ENCODE results near the gene CIB2. TPM values are rescaled to one million over a fixed set of nuclear protein-coding genes. Genes with fewer than 3 reads are reported as not detected.

Gene CIB2
- polyA plus RNA-seq, 1 donor: 15.6 TPM

DNA sequence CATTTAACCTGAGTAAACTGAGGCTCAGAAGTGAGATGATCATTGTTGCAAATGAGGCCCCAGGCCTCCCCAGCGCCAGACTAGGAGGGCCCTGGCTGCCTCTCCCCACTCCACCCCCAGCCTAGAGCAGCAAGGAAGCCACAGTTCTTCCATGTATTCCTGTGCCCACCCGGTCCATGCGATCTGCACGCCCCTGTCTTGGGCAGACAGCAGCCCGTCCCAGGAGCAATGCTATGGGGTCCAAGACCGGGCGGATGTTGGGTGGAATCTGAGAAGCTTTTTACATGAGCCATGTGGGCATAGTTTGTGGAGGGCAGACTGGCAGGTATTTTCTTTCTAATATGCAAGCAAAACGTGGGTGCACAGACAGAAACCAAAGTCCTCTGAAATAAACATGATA is 23.8 kb downstream of the CIB2 start:
- DNase-seq (ENCODE audit: low read depth): no peak

- no peak for DNase-seq (ENCODE audit: low read depth)
Measured at GRCh38 chr15:78105476-78106241, 25.6 kb downstream of the CIB2 start.

DNA sequence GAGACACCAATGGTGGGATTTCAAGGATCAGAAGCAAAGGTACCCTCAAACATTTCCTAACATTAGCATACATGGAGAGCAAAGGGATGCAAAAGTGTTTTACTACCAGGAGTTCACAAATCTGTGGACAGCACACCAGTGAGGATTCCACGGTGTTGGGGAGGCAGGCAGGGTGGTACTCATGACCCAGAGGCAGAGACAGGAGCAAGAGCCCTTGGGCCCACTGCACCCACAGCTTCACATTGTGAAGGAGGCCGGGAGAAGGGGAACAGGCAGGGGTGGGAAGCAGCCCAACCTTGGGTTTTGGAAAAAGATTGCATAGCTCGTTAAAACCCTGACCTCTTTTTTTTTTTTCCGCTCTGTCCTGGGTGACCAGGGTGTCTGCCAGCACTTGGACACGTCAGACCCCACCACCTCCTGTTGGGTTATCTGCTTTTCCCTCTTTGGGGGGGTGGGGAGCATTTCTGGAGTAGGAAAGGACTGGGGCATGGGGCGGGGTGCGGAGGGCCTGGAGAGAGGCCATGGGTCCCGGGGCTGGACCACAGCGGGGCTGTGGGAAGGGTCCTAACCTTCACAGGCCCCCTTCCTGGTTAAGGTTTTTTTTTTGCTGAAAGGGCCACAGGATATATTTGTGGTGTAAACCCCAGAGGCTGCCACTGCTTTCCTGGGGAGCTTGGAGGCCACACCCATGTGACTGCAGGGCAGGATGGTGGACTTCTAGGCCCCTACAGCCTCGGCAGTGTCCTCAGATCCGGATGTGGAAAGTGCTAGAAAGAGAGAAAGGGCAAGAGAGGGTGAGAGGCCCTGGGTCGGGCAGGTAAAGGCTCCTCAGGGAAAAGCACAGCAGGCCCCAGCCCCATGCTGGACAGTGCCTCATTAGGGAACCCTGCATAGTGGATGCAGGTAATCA is 26.4 kb downstream of the CIB2 start:
- no peak for DNase-seq (ENCODE audit: low read depth)

DNA sequence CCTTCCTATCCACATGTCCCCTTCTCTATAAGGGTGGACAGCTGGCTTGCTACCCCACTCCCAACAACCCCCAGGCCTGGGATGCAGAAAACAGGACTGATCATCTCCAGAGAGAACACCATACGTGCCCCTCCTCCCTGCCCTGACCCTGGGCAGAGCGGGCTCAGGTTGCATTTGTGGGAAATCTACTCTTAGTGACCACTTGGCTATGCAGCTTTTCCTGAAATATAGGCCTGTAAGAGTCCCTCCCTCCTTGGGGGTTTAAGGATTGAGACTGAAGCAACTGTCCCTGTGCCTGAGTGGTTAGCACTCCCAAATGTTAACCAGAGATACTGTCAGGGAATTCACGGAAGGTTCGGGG is 27.1 kb downstream of the CIB2 start:
- DNase-seq (ENCODE audit: low read depth): no peak

GRCh38 chr15:78103406-78104118 is 27.7 kb downstream of the CIB2 start:
- DNase-seq (ENCODE audit: low read depth): no peak

GRCh38 chr15:78102741-78103140 is 28.5 kb downstream of the CIB2 start:
- DNase-seq (ENCODE audit: low read depth): no peak

GRCh38 chr15:78102211-78102610 is 29.0 kb downstream of the CIB2 start:
- no peak for DNase-seq (ENCODE audit: low read depth)

- DNase-seq (ENCODE audit: low read depth): no peak
Measured at GRCh38 chr15:78101423-78102105, 29.7 kb downstream of the CIB2 start.

DNA sequence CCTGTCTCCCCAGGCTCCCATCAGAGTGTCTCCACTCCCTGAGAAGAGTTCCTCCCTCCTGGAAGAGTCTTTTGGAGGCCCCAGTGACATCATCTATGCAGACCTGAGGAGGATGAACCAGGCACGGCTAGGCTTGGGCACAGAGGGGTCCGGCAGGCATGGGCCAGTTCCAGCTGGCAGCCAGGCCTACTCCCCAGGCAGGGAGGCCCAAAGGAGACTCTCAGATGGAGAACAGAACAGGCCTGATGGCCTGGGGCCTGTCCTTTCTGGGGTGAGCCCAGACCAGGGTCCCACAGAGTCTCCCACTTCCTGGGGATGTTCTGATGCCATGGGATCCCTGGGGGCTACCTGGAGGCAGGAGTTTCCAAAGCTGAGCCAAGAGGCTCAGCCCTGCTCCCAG is 30.4 kb downstream of the CIB2 start:
- no peak for DNase-seq (ENCODE audit: low read depth)

DNA sequence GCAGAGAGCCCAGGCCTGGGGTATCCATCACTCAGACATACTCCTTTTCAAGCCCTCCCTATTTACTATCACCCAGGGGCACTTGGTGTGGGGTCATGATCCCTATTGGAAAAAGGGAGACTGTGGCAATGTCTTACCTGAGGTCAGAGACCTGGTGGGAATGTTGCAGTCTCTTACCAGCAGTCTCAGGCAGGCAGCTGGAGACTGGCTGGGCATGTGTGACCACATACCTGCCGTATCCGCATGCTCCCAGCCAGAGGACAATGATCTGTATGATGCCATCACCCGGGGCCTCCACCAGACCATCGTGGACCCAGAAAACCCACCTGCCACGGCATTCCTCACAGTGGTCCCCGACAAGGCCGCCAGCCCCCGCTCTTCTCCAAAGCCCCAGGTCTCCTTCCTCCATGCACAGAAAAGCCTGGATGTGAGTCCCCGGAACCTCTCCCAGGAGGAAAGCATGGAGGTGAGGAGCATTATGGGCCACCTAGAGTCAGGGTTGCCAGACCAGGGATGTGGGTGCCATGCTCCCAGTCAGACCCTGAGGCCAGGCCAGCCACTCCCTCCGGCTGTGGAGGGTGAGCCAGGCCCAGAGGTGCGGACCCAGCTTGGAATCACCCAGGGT is 33.0 kb downstream of the CIB2 start:
- DNase-seq (ENCODE audit: low read depth): no peak

DNA sequence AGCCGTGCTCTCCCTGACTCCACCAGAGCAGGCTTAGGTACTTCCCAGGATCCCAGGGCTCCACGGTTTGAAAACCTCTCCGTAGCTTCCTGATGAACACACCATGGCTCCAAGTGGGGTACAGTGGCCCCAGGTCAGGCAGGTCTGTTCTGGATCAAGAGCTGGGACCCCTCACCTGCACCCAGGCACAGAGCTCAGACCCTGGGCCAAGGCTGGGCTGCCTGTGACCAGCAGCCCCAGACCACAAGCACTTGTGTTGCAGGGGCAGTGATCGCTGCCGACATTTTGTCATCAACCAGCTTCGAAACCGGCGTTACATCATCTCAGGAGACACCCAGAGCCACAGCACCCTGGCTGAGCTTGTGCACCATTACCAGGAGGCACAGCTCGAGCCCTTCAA is 33.6 kb downstream of the CIB2 start:
- DNase-seq (ENCODE audit: low read depth): no peak

GRCh38 chr15:78093242-78094020 is 37.8 kb downstream of the CIB2 start:
- no peak for DNase-seq (ENCODE audit: low read depth)

DNA sequence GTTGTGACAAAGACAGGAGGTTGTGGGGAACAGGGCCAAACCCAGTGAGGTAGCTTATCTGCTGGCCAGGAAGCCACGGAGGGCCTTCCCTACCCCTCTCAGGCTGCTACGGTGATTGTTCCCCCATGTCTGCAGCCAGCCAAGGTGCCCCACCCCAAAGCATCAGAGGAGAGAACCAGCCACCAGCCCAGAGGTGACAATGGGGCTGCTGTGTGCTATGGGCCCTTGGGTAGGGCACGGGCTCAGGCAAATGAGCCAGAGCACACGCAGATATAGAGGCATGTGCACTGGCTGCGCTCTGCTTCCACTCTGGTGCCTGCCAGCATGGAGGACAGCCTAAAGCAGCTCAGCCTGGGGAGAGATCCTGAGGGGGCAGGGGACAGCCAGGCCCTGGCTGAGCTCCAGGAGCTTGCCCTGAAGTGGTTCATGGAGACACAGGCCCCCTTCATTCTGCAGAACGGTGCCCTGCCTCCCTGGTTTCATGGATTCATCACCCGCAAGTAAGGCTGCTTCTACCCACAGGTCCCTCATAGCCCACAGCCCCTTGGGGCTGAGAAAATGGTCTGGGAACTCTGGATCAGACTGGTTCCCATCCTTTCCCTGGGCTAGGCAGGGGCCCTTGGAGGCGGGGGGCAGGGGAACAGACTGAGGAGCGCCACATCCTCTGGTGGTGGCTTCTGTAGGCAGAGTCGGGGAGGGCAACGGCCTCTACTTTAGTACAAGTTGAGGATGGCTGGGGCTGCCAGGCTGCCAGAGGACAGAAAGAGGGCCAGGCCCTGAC is 38.8 kb downstream of the CIB2 start, which contains the start of gene SH2D7:
Gene SH2D7, plus strand, starts transcription at position 301 of the 781 bp plus-strand sequence. Its CDS starts 24 bp downstream, at position 325.
- no peak for DNase-seq (ENCODE audit: low read depth)

DNA sequence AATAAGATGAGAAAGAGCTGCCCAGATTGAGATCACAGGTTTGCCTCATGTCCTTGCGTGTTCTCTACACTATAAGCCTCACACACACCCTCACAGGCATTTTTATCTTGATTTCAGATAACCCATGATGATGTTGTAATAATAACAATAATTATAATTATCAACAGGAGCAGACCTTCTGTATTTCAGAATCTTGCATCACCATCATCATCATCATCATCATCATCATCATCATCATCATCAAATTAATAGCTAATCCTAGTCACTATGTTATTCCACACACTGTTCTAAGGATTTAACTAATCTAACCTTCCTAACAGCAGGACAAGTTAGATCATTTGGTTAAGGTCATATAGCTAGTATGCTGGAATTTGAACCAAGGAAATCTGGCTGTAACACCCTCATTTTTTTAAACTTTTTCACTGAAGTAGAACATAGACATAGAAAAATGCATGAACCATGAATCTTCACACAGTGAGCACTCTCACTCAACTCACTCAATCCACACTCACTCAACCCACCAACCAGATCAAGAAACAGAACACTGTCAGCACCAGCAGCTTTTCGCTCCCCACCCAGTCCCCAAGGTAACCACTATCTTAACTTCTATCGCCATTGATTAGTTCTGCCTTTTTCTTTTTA is 40.7 kb downstream of the CIB2 start:
- no peak for DNase-seq (ENCODE audit: low read depth)

DNA sequence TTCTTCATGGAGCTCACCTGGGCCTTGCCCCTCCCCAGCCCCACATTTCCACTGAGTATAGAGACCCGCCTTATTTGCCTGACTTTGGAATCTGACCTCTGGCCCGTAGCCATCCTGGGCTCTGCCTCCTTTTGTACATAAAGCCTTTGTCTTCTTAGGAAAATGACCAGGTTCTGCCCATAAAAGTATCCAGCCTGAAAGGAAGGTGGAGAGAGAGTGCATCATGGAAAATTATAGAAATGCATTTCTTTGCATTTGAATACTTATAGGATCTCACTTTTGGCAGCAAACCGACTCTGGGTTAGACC is 42.5 kb downstream of the CIB2 start:
- DNase-seq (ENCODE audit: low read depth): no peak

DNA sequence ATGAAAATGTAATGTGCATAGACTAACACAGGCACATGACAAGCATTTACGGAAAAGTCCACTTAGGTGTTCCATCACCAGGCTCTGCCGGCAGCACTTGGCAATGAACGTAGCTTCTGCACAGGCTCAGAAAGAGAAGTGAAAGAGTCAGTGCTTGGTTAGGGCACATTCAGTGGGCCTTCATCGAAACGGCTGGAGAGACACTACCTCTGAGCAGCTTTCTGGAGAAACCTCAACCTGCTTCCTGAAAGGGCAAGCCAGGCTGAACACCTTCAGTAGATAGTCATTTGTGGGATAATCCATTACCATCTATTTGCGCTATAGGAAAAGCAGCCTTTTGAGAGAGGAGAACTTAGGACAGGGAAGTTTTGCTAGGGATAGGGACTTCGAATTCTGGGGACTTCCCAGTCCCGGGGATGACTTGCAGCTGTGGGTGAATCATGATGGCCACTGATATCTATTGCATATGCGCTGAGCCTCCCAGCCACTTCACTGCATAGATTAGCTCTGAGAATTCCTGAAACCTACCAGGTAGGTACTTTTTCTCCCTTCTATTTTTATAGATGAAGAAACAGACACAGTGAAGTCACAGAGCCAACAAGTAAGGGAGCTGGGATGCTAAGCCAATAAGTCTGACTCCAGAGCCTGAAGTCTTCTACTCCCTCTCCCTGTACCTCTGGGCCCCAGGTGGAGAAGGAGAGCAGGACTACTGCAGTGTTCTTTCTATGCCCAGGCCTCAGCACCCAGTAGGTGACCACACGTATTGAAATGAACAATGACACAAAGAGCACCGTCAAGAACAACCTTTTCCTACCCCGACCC is 43.1 kb downstream of the CIB2 start:
- DNase-seq (ENCODE audit: low read depth): no peak

DNA sequence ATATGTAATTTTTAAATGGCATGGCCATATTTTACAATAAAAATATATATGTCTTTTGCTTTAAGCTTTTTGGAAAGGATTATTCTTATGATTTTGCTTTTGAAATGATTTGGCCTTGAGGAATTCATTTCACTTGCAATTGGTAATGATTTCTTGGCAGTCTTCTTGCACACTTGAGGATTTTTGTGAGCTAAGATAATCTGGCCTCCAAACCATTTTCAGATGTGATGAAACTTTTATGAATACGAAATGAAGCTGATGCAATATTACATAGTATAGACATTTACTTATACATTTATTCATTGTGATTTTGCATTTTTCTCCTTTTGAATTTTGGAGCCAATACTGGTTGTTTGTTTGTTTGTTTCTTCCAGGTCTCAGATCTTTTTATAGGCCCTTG is 45.3 kb downstream of the CIB2 start:
- no peak for DNase-seq (ENCODE audit: low read depth)

GRCh38 chr15:78084449-78084750 is 46.8 kb downstream of the CIB2 start:
- DNase-seq (ENCODE audit: low read depth): no peak
